Natural killer cell (primary cell): ENCODE data around the gene SLC1A2. TPM values are rescaled to one million over a fixed set of nuclear protein-coding genes. Genes with fewer than 3 reads are reported as not detected.
A peak's percentile ranks its signal among the peaks of the same experiment; 100 is the strongest.

Experiments
- ATAC-seq, 3 donors: fragments of 150-1000 bp in 2 of 3; fragments of 200-7000 bp in 1 of 3; cut with Tn5 transposase; 1 replicate in 1 of 3; 2 replicates in 2 of 3; pipeline ENCODE4 v1.10.0; 2021; ENCODE audit warnings: mild to moderate bottlenecking in 2 of 3, moderate library complexity in 2 of 3
- DNase-seq, 2 donors: peaks; one replicate each; pipeline versions ENCODE4 v3.0.0 to v3.0.0-alpha.2; 2013 to 2021; ENCODE audit warnings: mixed read lengths in 1 of 2
- H3K27ac ChIP-seq: one replicate; pipeline ENCODE4 v1.5.1; 2013; ENCODE audit warnings: mild to moderate bottlenecking, low read length
- H3K27me3 ChIP-seq: one replicate; pipeline ENCODE4 v1.6.1; 2013; ENCODE audit warnings: low read length; ENCODE audit not compliant: control insufficient read depth, insufficient read depth
- H3K36me3 ChIP-seq: one replicate; pipeline ENCODE4 v1.6.1; 2013; ENCODE audit warnings: low read length; ENCODE audit not compliant: control insufficient read depth, insufficient read depth
- H3K4me1 ChIP-seq: one replicate; pipeline ENCODE4 v1.6.1; 2013; ENCODE audit warnings: low read length; ENCODE audit not compliant: control insufficient read depth, insufficient read depth
- H3K4me3 ChIP-seq: one replicate; pipeline ENCODE4 v1.5.1; 2013; ENCODE audit warnings: low read length
- H3K9me3 ChIP-seq: one replicate; pipeline ENCODE4 v1.6.1; 2013; ENCODE audit warnings: low read length; ENCODE audit not compliant: control insufficient read depth, insufficient read depth
- H3K27ac Mint-ChIP-seq, 2 donors: one replicate each; pipeline ENCODE4 v1.8.0; 2022; ENCODE audit warnings: mild to moderate bottlenecking in 2 of 2, mixed read lengths in 2 of 2, moderate library complexity in 1 of 2
- H3K27me3 Mint-ChIP-seq, 2 donors: one replicate each; pipeline ENCODE4 v1.8.0; 2022; ENCODE audit warnings: low read depth in 2 of 2, mixed read lengths in 2 of 2
- H3K36me3 Mint-ChIP-seq: one replicate; pipeline ENCODE4 v1.8.0; 2022; ENCODE audit warnings: mixed read lengths
- H3K4me1 Mint-ChIP-seq, 2 donors: one replicate each; pipeline ENCODE4 v1.8.0; 2022; ENCODE audit warnings: mixed read lengths in 2 of 2
- H3K4me3 Mint-ChIP-seq: one replicate; pipeline ENCODE4 v1.8.0; 2022; ENCODE audit warnings: mild to moderate bottlenecking, moderate library complexity, mixed read lengths
- H3K9me3 Mint-ChIP-seq, 2 donors: one replicate each; pipeline ENCODE4 v1.8.0; 2022; ENCODE audit warnings: mixed read lengths in 2 of 2
- CTCF ChIP-seq: fragments of 200-600 bp; IDR thresholded peaks from one replicate; pipeline ENCODE4 v1.8.0; 2022; ENCODE audit warnings: antibody characterized with exemption
- WGBS: methylation state at CpG from one replicate; pipeline ENCODE4 v1.1.7; 2013; ENCODE audit warnings: missing lambda C conversion rate; ENCODE audit not compliant: insufficient coverage; 5-methylcytosine and 5-hydroxymethylcytosine counted together
- intact Hi-C: fragments of 100-400 bp; cut with micrococcal nuclease; formaldehyde crosslinking; loops from one replicate; pipeline ENCODE4 v1.14.2; 2022
- total RNA-seq, 4 donors: library from RNA; stranded (reverse); fragments of 120-200 nt in 1 of 4; gene quantifications; one replicate each; pipeline versions ENCODE4 v1.2.3 to v1.2.4, GENCODE V29; 2013 to 2022

Gene SLC1A2
- total RNA-seq, 3 donors from 2014 or later (not counting 1 experiment from before 2014, with no cell fraction given), result 0.02 TPM; not detected in 2

- Histone ChIP-seq H3K27ac (no peak overlapping the region), H3K4me1 (peaks cover 47% of the 10 kb centered on the region), H3K9me3 (peaks cover 7% of the 10 kb centered on the region), H3K27me3 (no peaks in the 10 kb centered on the region), H3K4me3 (no peak overlapping the region), H3K36me3 (no peaks in the 10 kb centered on the region)
- no peak for ATAC-seq
- TF ChIP-seq CTCF, result no peak
- Mint-ChIP-seq H3K36me3 (no peaks in the 10 kb centered on the region), H3K4me1 (peaks cover 37% of the 10 kb centered on the region in 2 donors), H3K4me3 (no peak overlapping the region), H3K27ac (peak overlapping the region in 1 of 2 donors; percentile 49), H3K27me3 (peaks cover 0 to 2% of the 10 kb centered on the region in 2 donors), H3K9me3 (no peaks in the 10 kb centered on the region)
- DNase-seq, result no peak
- intact Hi-C loops, result loop anchor here (10.0 kb wide), 1 partner anchor 170 kb away; no protein-coding TSS in a partner anchor
- 97% methylated on average over 4 of the region's 4 CpGs for WGBS
Observed at GRCh38 chr11:35245056-35245455, 174.3 kb downstream of the SLC1A2 start.

- Mint-ChIP-seq H3K9me3 (no peaks in the 10 kb centered on the region), H3K4me1 (peaks cover 37% of the 10 kb centered on the region in 2 donors), H3K27me3 (peaks cover 2 to 3% of the 10 kb centered on the region in 2 donors), H3K4me3 (no peak overlapping the region), H3K36me3 (no peaks in the 10 kb centered on the region), H3K27ac (no peak overlapping the region)
- Histone ChIP-seq H3K9me3 (peaks cover 7% of the 10 kb centered on the region), H3K36me3 (no peaks in the 10 kb centered on the region), H3K4me1 (peaks cover 47% of the 10 kb centered on the region), H3K27ac (no peak overlapping the region), H3K27me3 (no peaks in the 10 kb centered on the region), H3K4me3 (no peak overlapping the region)
- no peak for TF ChIP-seq CTCF
- intact Hi-C loops, result loop anchor here (1.0 to 10.0 kb wide), 2 partner anchors 169 to 196 kb away; no protein-coding TSS in a partner anchor
- 87% methylated on average over 2 of the region's 2 CpGs for WGBS
- DNase-seq (no peak), ATAC-seq (no peak)
Observed at GRCh38 chr11:35243774-35244173, 175.6 kb downstream of the SLC1A2 start.

- no peak overlapping the region for H3K4me3 ChIP-seq
- peaks cover 42% of the 10 kb centered on the region for H3K4me1 ChIP-seq
- H3K36me3 ChIP-seq, result no peaks in the 10 kb centered on the region
- no peak overlapping the region for H3K27ac ChIP-seq
- H3K27me3 ChIP-seq, result no peaks in the 10 kb centered on the region
- no peak for TF ChIP-seq CTCF
- peaks cover 35% of the 10 kb centered on the region in 2 donors for H3K4me1 Mint-ChIP-seq
- 69% methylated on average over 3 of the region's 3 CpGs for WGBS
- intact Hi-C loops, result loop anchor here (1.0 to 10.0 kb wide), 2 partner anchors 168 to 195 kb away; no protein-coding TSS in a partner anchor
- no peaks in the 10 kb centered on the region for H3K9me3 ChIP-seq
- peak overlapping the region; percentile 7 for H3K4me3 Mint-ChIP-seq
- DNase-seq (peak in 1 of 2 donors; percentile 46), ATAC-seq (no peak)
- H3K36me3 Mint-ChIP-seq, result no peaks in the 10 kb centered on the region
- H3K9me3 Mint-ChIP-seq, result no peaks in the 10 kb centered on the region
- H3K27me3 Mint-ChIP-seq, result peaks cover 3 to 13% of the 10 kb centered on the region in 2 donors
- peak overlapping the region; percentile 59 to 73 for H3K27ac Mint-ChIP-seq
Observed at GRCh38 chr11:35242412-35243242, 176.7 kb downstream of the SLC1A2 start.
